B cell (primary cell): ENCODE results near the gene DHX8.

ENCODE experiments used
- EZH2 ChIP-seq: IDR thresholded peaks from 2 replicates; pipeline ENCODE4 v1.6.1; 2012; ENCODE audit warnings: borderline replicate concordance, low read depth, mild to moderate bottlenecking, moderate library complexity, low read length; ENCODE audit not compliant: insufficient read depth, poor library complexity, severe bottlenecking
- TF ChIP-seq, protein P1 (sequence below): fragments of 200-600 bp; IDR thresholded peaks from one replicate; pipeline ENCODE4 v1.8.0; 2022; ENCODE audit warnings: antibody characterized with exemption, mild to moderate bottlenecking

DNA sequence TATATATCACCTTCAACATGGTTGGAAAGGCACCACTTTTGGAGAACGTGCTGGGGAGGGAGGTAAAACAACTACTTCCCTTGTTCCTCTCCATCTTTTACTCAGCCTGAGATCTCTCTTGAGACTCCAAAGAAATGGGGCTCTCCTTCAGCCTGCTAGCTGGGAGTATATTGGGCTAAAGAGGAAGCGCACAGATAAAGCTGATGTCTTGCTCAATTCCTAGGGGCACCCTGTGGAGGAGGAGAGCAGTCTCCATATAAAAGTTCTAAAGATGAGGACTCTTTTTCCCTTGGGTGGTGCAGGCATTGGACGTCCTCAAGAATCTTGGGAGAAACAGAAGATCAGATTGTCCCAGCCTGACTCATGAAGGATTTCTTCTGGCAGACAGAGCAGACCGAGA, 67.0 kb downstream of the DHX8 start:
- TF ChIP-seq, protein P1, sequence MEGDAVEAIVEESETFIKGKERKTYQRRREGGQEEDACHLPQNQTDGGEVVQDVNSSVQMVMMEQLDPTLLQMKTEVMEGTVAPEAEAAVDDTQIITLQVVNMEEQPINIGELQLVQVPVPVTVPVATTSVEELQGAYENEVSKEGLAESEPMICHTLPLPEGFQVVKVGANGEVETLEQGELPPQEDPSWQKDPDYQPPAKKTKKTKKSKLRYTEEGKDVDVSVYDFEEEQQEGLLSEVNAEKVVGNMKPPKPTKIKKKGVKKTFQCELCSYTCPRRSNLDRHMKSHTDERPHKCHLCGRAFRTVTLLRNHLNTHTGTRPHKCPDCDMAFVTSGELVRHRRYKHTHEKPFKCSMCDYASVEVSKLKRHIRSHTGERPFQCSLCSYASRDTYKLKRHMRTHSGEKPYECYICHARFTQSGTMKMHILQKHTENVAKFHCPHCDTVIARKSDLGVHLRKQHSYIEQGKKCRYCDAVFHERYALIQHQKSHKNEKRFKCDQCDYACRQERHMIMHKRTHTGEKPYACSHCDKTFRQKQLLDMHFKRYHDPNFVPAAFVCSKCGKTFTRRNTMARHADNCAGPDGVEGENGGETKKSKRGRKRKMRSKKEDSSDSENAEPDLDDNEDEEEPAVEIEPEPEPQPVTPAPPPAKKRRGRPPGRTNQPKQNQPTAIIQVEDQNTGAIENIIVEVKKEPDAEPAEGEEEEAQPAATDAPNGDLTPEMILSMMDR, result no peak
- no peak for TF ChIP-seq EZH2
